H9 (cell line): ENCODE measurements around the gene TMEM145. TPM values are rescaled to one million over a fixed set of nuclear protein-coding genes. Genes with fewer than 3 reads are reported as not detected.

Experiments
- DNase-seq: peaks from one replicate; pipeline ENCODE4 v3.0.0-alpha.2; 2017
- H2AFZ ChIP-seq: one replicate; pipeline ENCODE4 v1.6.1; 2013; ENCODE audit warnings: mild to moderate bottlenecking, low read length, control low read depth, moderate library complexity
- H2AK5ac ChIP-seq: 2 replicates; pipeline ENCODE4 v1.6.1; 2013; ENCODE audit warnings: low read length, control low read depth, mixed read lengths; ENCODE audit not compliant: insufficient read length
- H2BK120ac ChIP-seq: one replicate; pipeline ENCODE4 v1.6.1; 2013; ENCODE audit warnings: low read depth, mild to moderate bottlenecking, low read length, control low read depth, inconsistent platforms; ENCODE audit not compliant: poor library complexity, severe bottlenecking
- H2BK12ac ChIP-seq: 2 replicates; pipeline ENCODE4 v1.6.1; 2013; ENCODE audit warnings: low read length, control low read depth, mixed read lengths, low read depth; ENCODE audit not compliant: insufficient read length
- H2BK15ac ChIP-seq: 2 replicates; pipeline ENCODE4 v1.6.1; 2013; ENCODE audit warnings: low read depth, low read length, control low read depth
- H2BK20ac ChIP-seq: one replicate; pipeline ENCODE4 v1.6.1; 2013; ENCODE audit warnings: low read depth, mild to moderate bottlenecking, low read length, control low read depth, inconsistent platforms; ENCODE audit not compliant: poor library complexity, severe bottlenecking
- H2BK5ac ChIP-seq: 2 replicates; pipeline ENCODE4 v1.6.1; 2013; ENCODE audit warnings: low read length, control low read depth, mixed read lengths; ENCODE audit not compliant: insufficient read length
- H3K14ac ChIP-seq: 2 replicates; pipeline ENCODE4 v1.6.1; 2013; ENCODE audit warnings: low read length, control low read depth; ENCODE audit not compliant: insufficient read depth
- H3K18ac ChIP-seq: 2 replicates; pipeline ENCODE4 v1.6.1; 2013; ENCODE audit warnings: low read depth, mild to moderate bottlenecking, mixed read lengths, low read length, control low read depth; ENCODE audit not compliant: insufficient read length
- H3K23ac ChIP-seq: 2 replicates; pipeline ENCODE4 v1.6.1; 2013; ENCODE audit warnings: low read length, control low read depth, mixed read lengths, low read depth; ENCODE audit not compliant: insufficient read length
- H3K23me2 ChIP-seq: 2 replicates; pipeline ENCODE4 v1.6.1; 2013; ENCODE audit warnings: low read depth, mild to moderate bottlenecking, mixed read lengths, low read length, control low read depth; ENCODE audit not compliant: insufficient read length, poor library complexity, severe bottlenecking
- H3K27ac ChIP-seq: 2 replicates; pipeline ENCODE4 v1.5.1; 2013; ENCODE audit warnings: low read length, control low read depth, mixed read lengths, low read depth; ENCODE audit not compliant: insufficient read length
- H3K27me3 ChIP-seq: 2 replicates; pipeline ENCODE4 v1.6.1; 2013; ENCODE audit warnings: low read length, control low read depth, inconsistent platforms; ENCODE audit not compliant: insufficient read depth
- H3K4ac ChIP-seq: 2 replicates; pipeline ENCODE4 v1.6.1; 2013; ENCODE audit warnings: low read depth, mild to moderate bottlenecking, control low read depth, inconsistent platforms, low read length, moderate library complexity
- H3K4me1 ChIP-seq: 2 replicates; pipeline ENCODE4 v1.6.1; 2013; ENCODE audit warnings: low read length, control low read depth, inconsistent platforms; ENCODE audit not compliant: insufficient read depth
- H3K4me2 ChIP-seq: 2 replicates; pipeline ENCODE4 v1.6.1; 2013; ENCODE audit warnings: low read length, control low read depth, mixed read lengths; ENCODE audit not compliant: insufficient read length, insufficient read depth
- H3K56ac ChIP-seq: 2 replicates; pipeline ENCODE4 v1.6.1; 2013; ENCODE audit warnings: low read depth, mild to moderate bottlenecking, mixed read lengths, low read length, control low read depth; ENCODE audit not compliant: insufficient read length
- H3K79me1 ChIP-seq: 2 replicates; pipeline ENCODE4 v1.6.1; 2013; ENCODE audit warnings: low read depth, mild to moderate bottlenecking, moderate library complexity, low read length, control low read depth, inconsistent platforms; ENCODE audit not compliant: insufficient read depth, poor library complexity, severe bottlenecking
- H3K79me2 ChIP-seq: 2 replicates; pipeline ENCODE4 v1.6.1; 2013; ENCODE audit warnings: low read length, control low read depth, inconsistent platforms; ENCODE audit not compliant: insufficient read depth
- H3K9ac ChIP-seq: 2 replicates; pipeline ENCODE4 v1.6.1; 2013; ENCODE audit warnings: low read length, control low read depth, mixed read lengths; ENCODE audit not compliant: insufficient read length; ENCODE audit errors: extremely low read depth
- H3K9me3 ChIP-seq: one replicate; pipeline ENCODE4 v1.6.1; 2013; ENCODE audit warnings: low read depth, low read length, inconsistent platforms; ENCODE audit not compliant: control insufficient read depth
- H3T11ph ChIP-seq: one replicate; pipeline ENCODE4 v1.6.1; 2013; ENCODE audit warnings: mild to moderate bottlenecking, low read length, control low read depth, inconsistent platforms
- H4K20me1 ChIP-seq: one replicate; pipeline ENCODE4 v1.6.1; 2013; ENCODE audit not compliant: control insufficient read depth, insufficient read length, insufficient read depth
- H4K5ac ChIP-seq: 2 replicates; pipeline ENCODE4 v1.6.1; 2013; ENCODE audit warnings: low read depth, mild to moderate bottlenecking, mixed read lengths, low read length, control low read depth; ENCODE audit not compliant: insufficient read length
- H4K8ac ChIP-seq: replicated peaks from 2 replicates; pipeline ENCODE4 v1.6.1; 2013; ENCODE audit warnings: low read length, control low read depth, mixed read lengths, low read depth; ENCODE audit not compliant: insufficient read length
- H4K91ac ChIP-seq: 2 replicates; pipeline ENCODE4 v1.6.1; 2013; ENCODE audit warnings: low read depth, mild to moderate bottlenecking, moderate library complexity, mixed read lengths, low read length, control low read depth; ENCODE audit not compliant: insufficient read length
- H3K27ac Mint-ChIP-seq, 3 experiments: 2 replicates in 2 of 3; 3 replicates in 1 of 3; pipeline ENCODE4 v1.8.0; 2020 to 2021; ENCODE audit warnings: mixed read lengths in 3 of 3, mild to moderate bottlenecking in 1 of 3, moderate library complexity in 1 of 3
- H3K27me3 Mint-ChIP-seq: 2 replicates; pipeline ENCODE4 v1.8.0; 2021; ENCODE audit warnings: low read depth, mild to moderate bottlenecking, moderate library complexity, mixed read lengths
- H3K36me3 Mint-ChIP-seq, 3 experiments: 2 replicates in 2 of 3; 3 replicates in 1 of 3; pipeline ENCODE4 v1.8.0; 2020 to 2021; ENCODE audit warnings: low read depth in 3 of 3, mixed read lengths in 3 of 3; ENCODE audit not compliant: insufficient read depth in 1 of 3
- H3K4me1 Mint-ChIP-seq, 2 experiments: 2 replicates each; pipeline ENCODE4 v1.8.0; 2020; ENCODE audit warnings: mixed read lengths in 2 of 2
- H3K4me3 Mint-ChIP-seq, 2 experiments: 2 replicates in 1 of 2; 3 replicates in 1 of 2; pipeline ENCODE4 v1.8.0; 2020 to 2021; ENCODE audit warnings: mild to moderate bottlenecking in 2 of 2, mixed read lengths in 2 of 2, moderate library complexity in 1 of 2
- H3K9me3 Mint-ChIP-seq, 2 experiments: 2 replicates in 1 of 2; 3 replicates in 1 of 2; pipeline ENCODE4 v1.8.0; 2020; ENCODE audit warnings: mild to moderate bottlenecking in 2 of 2, mixed read lengths in 2 of 2, moderate library complexity in 1 of 2
- CTCF ChIP-seq: fragments of 200-600 bp; sonication (generic); conservative IDR thresholded peaks from 3 replicates; pipeline ENCODE4 v1.8.0; 2021; ENCODE audit warnings: antibody characterized with exemption, mild to moderate bottlenecking
- WGBS: extraction: QIAGEN DNeasy Blood & Tissue Kit; methylation state at CpG from one replicate; pipeline ENCODE4 v1.1.7; 2013; ENCODE audit warnings: missing lambda C conversion rate, low lambda C conversion rate, mixed read lengths; ENCODE audit not compliant: insufficient read length; ENCODE audit errors: extremely low coverage; 5-methylcytosine and 5-hydroxymethylcytosine counted together
- total RNA-seq: library from RNA; stranded (reverse); gene quantifications from 2 replicates; pipeline ENCODE4 v1.2.1, GENCODE V29; 2021

TMEM145 gene
- total RNA-seq, 1 experiment from 2014 or later = 4.5 TPM

GRCh38 chr19:42269478-42270345 lies 43.4 kb upstream of the TMEM145 start:
- Histone ChIP-seq H2AFZ (no peak overlapping the region), H2BK120ac (no peak overlapping the region), H2BK20ac (no peak overlapping the region), H3K9ac (no peak overlapping the region), H3K56ac (no peak overlapping the region), H3K4me1 (no peaks in the 10 kb centered on the region; the same call in 1 of the 2 replicates), H2BK12ac (no peak overlapping the region), H3K79me1 (no peaks in the 10 kb centered on the region), H3K27ac (no peak overlapping the region), H4K5ac (no peak overlapping the region), H3T11ph (no peak overlapping the region), H3K23ac (no peak overlapping the region), H3K4ac (no peak overlapping the region), H4K8ac (no peak overlapping the region), H4K20me1 (no peaks in the 10 kb centered on the region), H3K14ac (no peak overlapping the region), H3K9me3 (no peaks in the 10 kb centered on the region), H3K27me3 (no peaks in the 10 kb centered on the region), H4K91ac (no peak overlapping the region), H3K4me2 (peak overlapping the region; percentile 92), H3K23me2 (peaks cover 9% of the 10 kb centered on the region), H2BK5ac (no peak overlapping the region), H3K79me2 (no peaks in the 10 kb centered on the region), H3K18ac (no peak overlapping the region), H2AK5ac (no peak overlapping the region), H2BK15ac (no peak overlapping the region)
- no peak overlapping the region; a peak in 2 of 5 replicates for H3K4me3 Mint-ChIP-seq
- no peak for DNase-seq
- TF ChIP-seq CTCF = no peak
- H3K27me3 Mint-ChIP-seq = no peaks in the 10 kb centered on the region; the same call in 1 of the 2 replicates
- H3K36me3 Mint-ChIP-seq = peaks cover 4 to 17% (median 14%) of the 10 kb centered on the region in 3 experiments; a peak in 6 of 7 replicates
- H3K9me3 Mint-ChIP-seq = no peaks in the 10 kb centered on the region; a peak in 1 of 5 replicates
- peaks cover 20 to 25% of the 10 kb centered on the region in 2 experiments for H3K4me1 Mint-ChIP-seq
- peak overlapping the region in 1 of 3 experiments; percentile 60; a peak in 1 of 7 replicates for H3K27ac Mint-ChIP-seq
- WGBS = no CpG with 5 or more reads among the region's 10 CpGs
